Measurements from ENCODE around the gene FMC1. TPM values are rescaled to one million over a fixed set of nuclear protein-coding genes. Genes with fewer than 3 reads are reported as not detected.

Gene FMC1
- 11.6 and 14.5 TPM in 2 replicates for total RNA-seq

GRCh38 chr7:139341058-139341775, at the start of gene FMC1:
FMC1 (plus strand) TSS chr7:139341337; CDS start chr7:139341385, 48 bp downstream.

GRCh38 chr7:139359366-139360209, 18.5 kb downstream of the FMC1 start, which contains the start of gene LUC7L2:
LUC7L2 (plus strand) TSS chr7:139359894; CDS start chr7:139360262, 368 bp downstream.

Other genes starting within 250 kb of the FMC1 start
- gene ZC3HAV1, start 231.6 kb upstream of the FMC1 start, total RNA-seq: 18.6 and 21.8 TPM in 2 replicates
- gene UBN2, start 110.1 kb upstream of the FMC1 start, total RNA-seq: 1.7 and 3.7 TPM in 2 replicates
- 26.9 and 41.9 TPM in 2 replicates for gene LUC7L2, start 18.6 kb downstream of the FMC1 start, total RNA-seq
- 0.70 and 1.9 TPM in 2 replicates for gene KLRG2, start 142.3 kb downstream of the FMC1 start, total RNA-seq
- not detected in 2 replicates for gene CLEC2L, start 182.3 kb downstream of the FMC1 start, total RNA-seq

Data from hair follicular keratinocyte (primary cell).